GM12878 (cell line): ENCODE measurements around the gene RNF7.

ENCODE experiments used
- ATF7 ChIP-seq: fragments of 450-650 bp; IDR thresholded peaks from 2 replicates; pipeline ENCODE4 v1.6.1; 2016; ENCODE audit warnings: low read depth, mild to moderate bottlenecking
- BHLHE40 ChIP-seq, 2 experiments: fragments of 450-650 bp in 1 of 2; IDR thresholded peaks; 2 replicates each; pipeline ENCODE4 v1.6.1; 2011 to 2017; ENCODE audit warnings: low read depth in 2 of 2, borderline replicate concordance in 1 of 2, improper control_type of control experiment in 1 of 2, low read length in 1 of 2, mild to moderate bottlenecking in 1 of 2
- EZH2 ChIP-seq: IDR thresholded peaks from 2 replicates; pipeline ENCODE4 v1.6.1; 2012; ENCODE audit warnings: low read depth, mild to moderate bottlenecking, control low read depth, inconsistent platforms, low read length, borderline replicate concordance; ENCODE audit not compliant: control insufficient read depth
- IKZF2 ChIP-seq, 2 experiments: fragments of 450-650 bp; IDR thresholded peaks; 2 replicates each; pipeline ENCODE4 v1.6.1; 2017; ENCODE audit warnings: mild to moderate bottlenecking in 2 of 2, moderate library complexity in 2 of 2
- MXI1 ChIP-seq: fragments of 150-350 bp; IDR thresholded peaks from 2 replicates; pipeline ENCODE4 v1.6.1; 2011; ENCODE audit warnings: low read depth, mild to moderate bottlenecking, inconsistent platforms, low read length, improper control_type of control experiment
- NFYB ChIP-seq: IDR thresholded peaks from 2 replicates; pipeline ENCODE4 v1.6.1; 2011; ENCODE audit warnings: low read depth, mild to moderate bottlenecking, low read length, improper control_type of control experiment, moderate library complexity; ENCODE audit not compliant: insufficient read depth
- POLR2A ChIP-seq: IDR thresholded peaks from 2 replicates; pipeline ENCODE4 v1.6.1; 2011; ENCODE audit warnings: low read depth, mild to moderate bottlenecking, low read length
- ZNF24 ChIP-seq: fragments of 450-650 bp; IDR thresholded peaks from 2 replicates; pipeline ENCODE4 v1.6.1; 2017; ENCODE audit warnings: antibody characterized with exemption, mild to moderate bottlenecking
- TF ChIP-seq, protein P1 (sequence below), 3 experiments: IDR thresholded peaks in 2 of 3; conservative IDR thresholded peaks in 1 of 3; 2 replicates each; pipeline ENCODE4 v1.5.1; 2011; ENCODE audit warnings: low read depth in 3 of 3, low read length in 3 of 3, mild to moderate bottlenecking in 3 of 3, control low read depth in 2 of 3, moderate library complexity in 2 of 3, inconsistent platforms in 1 of 3, mixed read lengths in 1 of 3; ENCODE audit not compliant: control insufficient read depth in 2 of 3, insufficient read depth in 1 of 3; ENCODE audit errors: extremely low read depth in 1 of 3
- TF ChIP-seq, protein P2 (sequence below): fragments of 450-650 bp; IDR thresholded peaks from 2 replicates; pipeline ENCODE4 v1.6.1; 2017; ENCODE audit warnings: mild to moderate bottlenecking

- TF ChIP-seq, protein P1, sequence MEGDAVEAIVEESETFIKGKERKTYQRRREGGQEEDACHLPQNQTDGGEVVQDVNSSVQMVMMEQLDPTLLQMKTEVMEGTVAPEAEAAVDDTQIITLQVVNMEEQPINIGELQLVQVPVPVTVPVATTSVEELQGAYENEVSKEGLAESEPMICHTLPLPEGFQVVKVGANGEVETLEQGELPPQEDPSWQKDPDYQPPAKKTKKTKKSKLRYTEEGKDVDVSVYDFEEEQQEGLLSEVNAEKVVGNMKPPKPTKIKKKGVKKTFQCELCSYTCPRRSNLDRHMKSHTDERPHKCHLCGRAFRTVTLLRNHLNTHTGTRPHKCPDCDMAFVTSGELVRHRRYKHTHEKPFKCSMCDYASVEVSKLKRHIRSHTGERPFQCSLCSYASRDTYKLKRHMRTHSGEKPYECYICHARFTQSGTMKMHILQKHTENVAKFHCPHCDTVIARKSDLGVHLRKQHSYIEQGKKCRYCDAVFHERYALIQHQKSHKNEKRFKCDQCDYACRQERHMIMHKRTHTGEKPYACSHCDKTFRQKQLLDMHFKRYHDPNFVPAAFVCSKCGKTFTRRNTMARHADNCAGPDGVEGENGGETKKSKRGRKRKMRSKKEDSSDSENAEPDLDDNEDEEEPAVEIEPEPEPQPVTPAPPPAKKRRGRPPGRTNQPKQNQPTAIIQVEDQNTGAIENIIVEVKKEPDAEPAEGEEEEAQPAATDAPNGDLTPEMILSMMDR (IDR thresholded peaks at IDR 0.05 in 2 of 3, conservative IDR thresholded peaks at IDR 0.05 in 1 of 3; ENCODE audit: control insufficient read depth in 2 of 3, extremely low read depth in 1 of 3, insufficient read depth in 1 of 3, low read depth in 3 of 3, low read length in 3 of 3), result no peak
- TF ChIP-seq BHLHE40 (IDR thresholded peaks at IDR 0.05; ENCODE audit: borderline replicate concordance in 1 of 2, low read depth in 2 of 2, low read length in 1 of 2) (no peak), MXI1 (no peak), EZH2 (no peak), NFYB (no peak), ATF7 (no peak), ZNF24 (no peak), POLR2A (no peak), IKZF2 (IDR thresholded peaks at IDR 0.05) (no peak)
- TF ChIP-seq, protein P2, sequence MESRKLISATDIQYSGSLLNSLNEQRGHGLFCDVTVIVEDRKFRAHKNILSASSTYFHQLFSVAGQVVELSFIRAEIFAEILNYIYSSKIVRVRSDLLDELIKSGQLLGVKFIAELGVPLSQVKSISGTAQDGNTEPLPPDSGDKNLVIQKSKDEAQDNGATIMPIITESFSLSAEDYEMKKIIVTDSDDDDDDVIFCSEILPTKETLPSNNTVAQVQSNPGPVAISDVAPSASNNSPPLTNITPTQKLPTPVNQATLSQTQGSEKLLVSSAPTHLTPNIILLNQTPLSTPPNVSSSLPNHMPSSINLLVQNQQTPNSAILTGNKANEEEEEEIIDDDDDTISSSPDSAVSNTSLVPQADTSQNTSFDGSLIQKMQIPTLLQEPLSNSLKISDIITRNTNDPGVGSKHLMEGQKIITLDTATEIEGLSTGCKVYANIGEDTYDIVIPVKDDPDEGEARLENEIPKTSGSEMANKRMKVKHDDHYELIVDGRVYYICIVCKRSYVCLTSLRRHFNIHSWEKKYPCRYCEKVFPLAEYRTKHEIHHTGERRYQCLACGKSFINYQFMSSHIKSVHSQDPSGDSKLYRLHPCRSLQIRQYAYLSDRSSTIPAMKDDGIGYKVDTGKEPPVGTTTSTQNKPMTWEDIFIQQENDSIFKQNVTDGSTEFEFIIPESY, result no peak
Observed at GRCh38 chr3:141735176-141735575, 2.9 kb upstream of the RNF7 start.
